K562 (cell line): Measurements from ENCODE around the gene VDR. TPM values are rescaled to one million over a fixed set of nuclear protein-coding genes. Genes with fewer than 3 reads are reported as not detected.

ENCODE experiments used
- ATAC-seq: fragments of 200-7000 bp; cut with Tn5 transposase; 3 replicates; pipeline ENCODE4 v1.9.1; 2020; ENCODE audit warnings: moderate library complexity
- BruUV-seq: library from RNA; stranded (reverse); fragments of 400-500 nt; replicated peaks from 2 replicates; lab custom pipeline; 2021; lab: Mats Ljungman, UMichigan
- CTCF ChIA-PET: fragments of 300-600 bp; formaldehyde crosslinking; extraction: SDS; loops from one replicate; lab custom pipeline; 2021; ENCODE audit warnings: low intra/inter-chr PET ratio; lab: Yijun Ruan, JAX
- POLR2A ChIA-PET: fragments of 300-600, 350-650 bp; sonication (Branson Sonifier 250); formaldehyde crosslinking; extraction: SDS; loops from one replicate; lab custom pipeline; 2021; ENCODE audit warnings: antibody characterized with exemption, inconsistent platforms; lab: Yijun Ruan, JAX
- DNase-seq, 4 experiments: peaks; one replicate each; pipeline versions ENCODE4 v3.0.0 to v3.0.0-alpha.2; 2011 to 2018; ENCODE audit warnings: low spot score in 3 of 4, mixed read lengths in 3 of 4; ENCODE audit errors: extremely low read depth in 1 of 4
- FAIRE-seq: peaks from 2 replicates; lab custom pipeline; 2011; peaks lifted over from hg19 to GRCh38; lab: Jason Lieb, UNC
- H2AFZ ChIP-seq: 2 replicates; pipeline ENCODE4 v1.6.0; 2011; ENCODE audit warnings: low read depth, low read length, control low read depth, inconsistent platforms
- H3K27ac ChIP-seq: fragments of 200-600 bp; 3 replicates; pipeline ENCODE4 v1.8.0; 2011; ENCODE audit warnings: low read depth, mild to moderate bottlenecking, control low read depth, inconsistent platforms, low read length, moderate library complexity, mixed read lengths; ENCODE audit errors: extremely low read depth
- H3K27me3 ChIP-seq, 2 experiments: fragments of 300-600 bp in 1 of 2; 2 replicates in 1 of 2; 3 replicates in 1 of 2; pipeline versions ENCODE4 v1.6.0 to v1.8.0; 2011; ENCODE audit warnings: inconsistent platforms in 2 of 2, low read length in 2 of 2, mild to moderate bottlenecking in 1 of 2, mixed read lengths in 1 of 2, moderate library complexity in 1 of 2; ENCODE audit not compliant: control insufficient read depth in 2 of 2, insufficient read depth in 2 of 2
- H3K36me3 ChIP-seq: fragments of 300-600 bp; 3 replicates; pipeline ENCODE4 v1.8.0; 2011; ENCODE audit warnings: mild to moderate bottlenecking, low read length, inconsistent platforms; ENCODE audit not compliant: control insufficient read depth, insufficient read depth
- H3K4me1 ChIP-seq, 2 experiments: fragments of 200-600 bp in 1 of 2; replicated peaks in 1 of 2; 2 replicates in 1 of 2; 3 replicates in 1 of 2; pipeline versions ENCODE4 v1.5.1 to v1.8.0; 2011; ENCODE audit warnings: inconsistent platforms in 2 of 2, low read length in 2 of 2, mild to moderate bottlenecking in 1 of 2, mixed read lengths in 1 of 2, moderate library complexity in 1 of 2; ENCODE audit not compliant: control insufficient read depth in 2 of 2, insufficient read depth in 2 of 2
- H3K4me2 ChIP-seq: 2 replicates; pipeline ENCODE4 v1.6.1; 2011; ENCODE audit warnings: low read length, control low read depth, inconsistent platforms, mixed read lengths; ENCODE audit not compliant: insufficient read depth
- H3K4me3 ChIP-seq: fragments of 200-600 bp; sonication (generic), shearing (Covaris generic); 2 replicates; pipeline ENCODE4 v1.5.1; 2016; ENCODE audit warnings: control low read depth, inconsistent platforms
- H3K79me2 ChIP-seq: fragments of 200-600 bp; 3 replicates; pipeline ENCODE4 v1.8.0; 2011; ENCODE audit warnings: low read length, inconsistent platforms; ENCODE audit not compliant: control insufficient read depth, insufficient read depth
- H3K9ac ChIP-seq, 2 experiments: 2 replicates each; pipeline versions ENCODE4 v1.6.0 to v1.6.1; 2011; ENCODE audit warnings: low read depth in 2 of 2, low read length in 2 of 2, control low read depth in 1 of 2, inconsistent platforms in 1 of 2, mild to moderate bottlenecking in 1 of 2, mixed read lengths in 1 of 2; ENCODE audit not compliant: insufficient read depth in 1 of 2
- H3K9me1 ChIP-seq: one replicate; pipeline ENCODE4 v1.6.0; 2011; ENCODE audit warnings: inconsistent platforms, mild to moderate bottlenecking, low read length, moderate library complexity; ENCODE audit not compliant: control insufficient read depth, insufficient read depth
- H3K9me3 ChIP-seq: replicated peaks from 2 replicates; pipeline ENCODE4 v1.5.1; 2011; ENCODE audit warnings: low read depth, low read length, inconsistent platforms; ENCODE audit not compliant: control insufficient read depth, insufficient read depth
- H4K20me1 ChIP-seq: replicated peaks from 2 replicates; pipeline ENCODE4 v1.6.1; 2011; ENCODE audit warnings: low read length, inconsistent platforms, mixed read lengths; ENCODE audit not compliant: control insufficient read depth, insufficient read depth
- C11orf30 ChIP-seq: fragments of 450-650 bp; IDR thresholded peaks from 2 replicates; pipeline ENCODE4 v1.6.1; 2016; ENCODE audit warnings: low read depth, mild to moderate bottlenecking
- MAFF ChIP-seq: IDR thresholded peaks from 2 replicates; pipeline ENCODE4 v1.6.1; 2012; ENCODE audit warnings: low read length, improper control_type of control experiment
- MAFG ChIP-seq: fragments of 450-650 bp; conservative IDR thresholded peaks from 2 replicates; pipeline ENCODE4 v1.6.1; 2016; ENCODE audit warnings: missing genetic modification characterization, missing compliant biosample characterization
- MAFK ChIP-seq: IDR thresholded peaks from 2 replicates; pipeline ENCODE4 v1.6.1; 2011; ENCODE audit warnings: low read length, improper control_type of control experiment
- ZNF316 ChIP-seq: fragments of 450-650 bp; IDR thresholded peaks from 2 replicates; pipeline ENCODE4 v1.6.1; 2016
- WGBS: fragments of 100-300 bp; shearing (Covaris generic); methylation state at CpG from one replicate; pipeline ENCODE4 v1.1.6; 2016; ENCODE audit warnings: low coverage, mixed read lengths; ENCODE audit not compliant: insufficient coverage; ENCODE audit errors: missing lambda C conversion rate; 5-methylcytosine and 5-hydroxymethylcytosine counted together
- in situ Hi-C: fragments of 300-500 bp; cut with MboI; formaldehyde crosslinking; loops from 4 replicates; pipeline ENCODE4 v1.15.0; 2018; ENCODE audit warnings: inconsistent platforms, mixed read lengths
- intact Hi-C: fragments of 100-400 bp; cut with micrococcal nuclease; formaldehyde crosslinking; loops from 2 replicates; pipeline ENCODE4 v1.14.2; 2022
- polyA plus RNA-seq, 8 experiments: library from polyadenylated mRNA; depleted of rRNA in 4 of 8; stranded (reverse) in 5 of 8; unstranded in 3 of 8; fragments of >200 nt; fragmentation: Nextera tagmentation in 2 of 8; fragmentation: Illumina TruSeq in 1 of 8; extraction: Ambion mirVana in 2 of 8; extraction: Trizol in 1 of 8; gene quantifications; 2 replicates each; pipeline versions ENCODE4 v1.2.1 to v1.2.3, GENCODE V29; 2011 to 2014; ENCODE audit warnings: inconsistent platforms in 1 of 8, missing spikeins in 1 of 8
- total RNA-seq, 7 experiments: library from RNA; depleted of rRNA in 6 of 7; stranded (reverse); fragments of >200 nt in 6 of 7; fragmentation: Illumina TruSeq in 2 of 7; extraction: Trizol in 2 of 7; gene quantifications; 2 replicates each; pipeline versions ENCODE4 v1.2.1 to v1.2.3, GENCODE V29; 2011 to 2021; ENCODE audit warnings: low replicate concordance in 1 of 7
- TF ChIP-seq, protein P1 (sequence below): fragments of 450-650 bp; formaldehyde crosslinking; IDR thresholded peaks from 2 replicates; pipeline ENCODE4 v1.4.0; 2020; ENCODE audit warnings: mild to moderate bottlenecking, mixed read lengths
- TF ChIP-seq, protein P2 (sequence below), 2 experiments: fragments of 150-350 bp in 1 of 2; IDR thresholded peaks; 2 replicates each; pipeline ENCODE4 v1.6.1; 2012 to 2016; ENCODE audit warnings: low read depth in 2 of 2, low read length in 2 of 2, mild to moderate bottlenecking in 1 of 2, moderate library complexity in 1 of 2

The VDR gene
- total and polyA plus RNA-seq, 9 of the 15 experiments (the other 6 are each of a cell fraction or from before 2014, with no cell fraction given) = 0.61 to 4.8 (median 2.0) TPM

DNA sequence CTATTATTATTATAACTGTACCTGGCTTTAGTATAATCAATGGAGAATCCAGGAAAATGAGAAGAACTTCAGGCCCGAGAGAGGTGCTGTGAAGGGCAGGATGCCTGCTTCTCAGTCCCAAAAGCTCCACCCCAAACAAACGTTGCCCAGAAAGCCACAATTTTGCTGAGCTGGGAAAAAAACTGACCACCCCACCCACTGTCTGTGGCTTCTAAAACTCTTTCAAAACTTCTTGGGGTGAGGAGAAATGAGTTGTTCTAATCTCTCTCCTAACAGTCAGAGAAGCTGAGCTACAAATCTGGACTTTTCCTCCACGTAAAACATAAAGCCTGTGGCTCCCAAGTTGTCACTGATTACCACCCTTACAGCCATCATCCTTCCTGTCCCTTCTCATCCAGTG, 13.4 kb downstream of the VDR start:
- no peak overlapping the region for H3K4me3 ChIP-seq
- WGBS = 18% methylated on average over 3 of the region's 3 CpGs
- BruUV-seq = no TSS peak
- H3K36me3 ChIP-seq = no peaks in the 10 kb centered on the region
- ATAC-seq (no peak), DNase-seq (no peak), FAIRE-seq (no peak)
- no peaks in the 10 kb centered on the region for H4K20me1 ChIP-seq
- ChIA-PET CTCF (no interaction called here), POLR2A (interaction anchor here (0.5 to 1.3 kb wide), 4 partner anchors 8 to 307 kb away, joined by 3 to 4 read pairs (median 3); no protein-coding TSS in a partner anchor)
- no peak overlapping the region for H3K9ac ChIP-seq
- H3K9me1 ChIP-seq = no peaks in the 10 kb centered on the region
- H3K4me1 ChIP-seq = peaks cover 3 to 8% of the 10 kb centered on the region in 2 experiments; a peak in 3 of 5 replicates
- no peak overlapping the region for H3K4me2 ChIP-seq
- no peaks in the 10 kb centered on the region for H3K79me2 ChIP-seq
- TF ChIP-seq MAFF (peak; percentile 48), MAFK (peak; percentile 31; the same call in 1 of the 2 replicates), C11orf30 (peak; percentile 62), MAFG (tag) (peak; percentile 45; the same call in 1 of the 2 replicates), ZNF316 (peak; percentile 69)
- TF ChIP-seq, protein P1, sequence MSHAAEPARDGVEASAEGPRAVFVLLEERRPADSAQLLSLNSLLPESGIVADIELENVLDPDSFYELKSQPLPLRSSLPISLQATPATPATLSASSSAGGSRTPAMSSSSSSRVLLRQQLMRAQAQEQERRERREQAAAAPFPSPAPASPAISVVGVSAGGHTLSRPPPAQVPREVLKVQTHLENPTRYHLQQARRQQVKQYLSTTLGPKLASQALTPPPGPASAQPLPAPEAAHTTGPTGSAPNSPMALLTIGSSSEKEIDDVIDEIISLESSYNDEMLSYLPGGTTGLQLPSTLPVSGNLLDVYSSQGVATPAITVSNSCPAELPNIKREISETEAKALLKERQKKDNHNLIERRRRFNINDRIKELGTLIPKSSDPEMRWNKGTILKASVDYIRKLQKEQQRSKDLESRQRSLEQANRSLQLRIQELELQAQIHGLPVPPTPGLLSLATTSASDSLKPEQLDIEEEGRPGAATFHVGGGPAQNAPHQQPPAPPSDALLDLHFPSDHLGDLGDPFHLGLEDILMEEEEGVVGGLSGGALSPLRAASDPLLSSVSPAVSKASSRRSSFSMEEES (CRISPR knock-in tag) = no peak
- TF ChIP-seq, protein P2, sequence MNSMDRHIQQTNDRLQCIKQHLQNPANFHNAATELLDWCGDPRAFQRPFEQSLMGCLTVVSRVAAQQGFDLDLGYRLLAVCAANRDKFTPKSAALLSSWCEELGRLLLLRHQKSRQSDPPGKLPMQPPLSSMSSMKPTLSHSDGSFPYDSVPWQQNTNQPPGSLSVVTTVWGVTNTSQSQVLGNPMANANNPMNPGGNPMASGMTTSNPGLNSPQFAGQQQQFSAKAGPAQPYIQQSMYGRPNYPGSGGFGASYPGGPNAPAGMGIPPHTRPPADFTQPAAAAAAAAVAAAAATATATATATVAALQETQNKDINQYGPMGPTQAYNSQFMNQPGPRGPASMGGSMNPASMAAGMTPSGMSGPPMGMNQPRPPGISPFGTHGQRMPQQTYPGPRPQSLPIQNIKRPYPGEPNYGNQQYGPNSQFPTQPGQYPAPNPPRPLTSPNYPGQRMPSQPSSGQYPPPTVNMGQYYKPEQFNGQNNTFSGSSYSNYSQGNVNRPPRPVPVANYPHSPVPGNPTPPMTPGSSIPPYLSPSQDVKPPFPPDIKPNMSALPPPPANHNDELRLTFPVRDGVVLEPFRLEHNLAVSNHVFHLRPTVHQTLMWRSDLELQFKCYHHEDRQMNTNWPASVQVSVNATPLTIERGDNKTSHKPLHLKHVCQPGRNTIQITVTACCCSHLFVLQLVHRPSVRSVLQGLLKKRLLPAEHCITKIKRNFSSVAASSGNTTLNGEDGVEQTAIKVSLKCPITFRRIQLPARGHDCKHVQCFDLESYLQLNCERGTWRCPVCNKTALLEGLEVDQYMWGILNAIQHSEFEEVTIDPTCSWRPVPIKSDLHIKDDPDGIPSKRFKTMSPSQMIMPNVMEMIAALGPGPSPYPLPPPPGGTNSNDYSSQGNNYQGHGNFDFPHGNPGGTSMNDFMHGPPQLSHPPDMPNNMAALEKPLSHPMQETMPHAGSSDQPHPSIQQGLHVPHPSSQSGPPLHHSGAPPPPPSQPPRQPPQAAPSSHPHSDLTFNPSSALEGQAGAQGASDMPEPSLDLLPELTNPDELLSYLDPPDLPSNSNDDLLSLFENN (IDR thresholded peaks at IDR 0.05; ENCODE audit: low read depth in 2 of 2, low read length in 2 of 2) = no peak
- H2AFZ ChIP-seq = no peak overlapping the region
- H3K27ac ChIP-seq = no peak overlapping the region
- intact Hi-C loops = no loop called here
- peaks cover 0 to 8% of the 10 kb centered on the region in 2 experiments; a peak in 1 of 5 replicates for H3K27me3 ChIP-seq
- no peaks in the 10 kb centered on the region for H3K9me3 ChIP-seq
- in situ Hi-C loops = no loop called here
